Left lobe of liver (tissue), 2 donors: ENCODE measurements around the gene ATL3. TPM values are rescaled to one million over a fixed set of nuclear protein-coding genes. Genes with fewer than 3 reads are reported as not detected.
"Not testable (repeated sequence)": the region's sequence is repeated elsewhere in the genome, so short reads cannot be mapped to it uniquely, and the experiment has no call there.

Experiments used
- ATAC-seq: fragments of 200-7000 bp; cut with Tn5 transposase; one replicate; pipeline ENCODE4 v1.9.1; 2020; ENCODE audit warnings: mild to moderate bottlenecking, moderate library complexity
- DNase-seq: peaks from one replicate; pipeline ENCODE4 v3.0.0-alpha.2; 2020; ENCODE audit warnings: low spot score
- total RNA-seq: library from RNA; stranded (reverse); gene quantifications from one replicate; pipeline ENCODE4 v1.2.1, GENCODE V29; 2021
- donor health status: DM: no; HTN: no; CAD: no; lungs with moderate emphysema.
- donor health status: DM: no; HTN: yes; CAD: no.

The ATL3 gene, protein sequence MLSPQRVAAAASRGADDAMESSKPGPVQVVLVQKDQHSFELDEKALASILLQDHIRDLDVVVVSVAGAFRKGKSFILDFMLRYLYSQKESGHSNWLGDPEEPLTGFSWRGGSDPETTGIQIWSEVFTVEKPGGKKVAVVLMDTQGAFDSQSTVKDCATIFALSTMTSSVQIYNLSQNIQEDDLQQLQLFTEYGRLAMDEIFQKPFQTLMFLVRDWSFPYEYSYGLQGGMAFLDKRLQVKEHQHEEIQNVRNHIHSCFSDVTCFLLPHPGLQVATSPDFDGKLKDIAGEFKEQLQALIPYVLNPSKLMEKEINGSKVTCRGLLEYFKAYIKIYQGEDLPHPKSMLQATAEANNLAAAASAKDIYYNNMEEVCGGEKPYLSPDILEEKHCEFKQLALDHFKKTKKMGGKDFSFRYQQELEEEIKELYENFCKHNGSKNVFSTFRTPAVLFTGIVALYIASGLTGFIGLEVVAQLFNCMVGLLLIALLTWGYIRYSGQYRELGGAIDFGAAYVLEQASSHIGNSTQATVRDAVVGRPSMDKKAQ
- total RNA-seq = 29.8 TPM

DNA sequence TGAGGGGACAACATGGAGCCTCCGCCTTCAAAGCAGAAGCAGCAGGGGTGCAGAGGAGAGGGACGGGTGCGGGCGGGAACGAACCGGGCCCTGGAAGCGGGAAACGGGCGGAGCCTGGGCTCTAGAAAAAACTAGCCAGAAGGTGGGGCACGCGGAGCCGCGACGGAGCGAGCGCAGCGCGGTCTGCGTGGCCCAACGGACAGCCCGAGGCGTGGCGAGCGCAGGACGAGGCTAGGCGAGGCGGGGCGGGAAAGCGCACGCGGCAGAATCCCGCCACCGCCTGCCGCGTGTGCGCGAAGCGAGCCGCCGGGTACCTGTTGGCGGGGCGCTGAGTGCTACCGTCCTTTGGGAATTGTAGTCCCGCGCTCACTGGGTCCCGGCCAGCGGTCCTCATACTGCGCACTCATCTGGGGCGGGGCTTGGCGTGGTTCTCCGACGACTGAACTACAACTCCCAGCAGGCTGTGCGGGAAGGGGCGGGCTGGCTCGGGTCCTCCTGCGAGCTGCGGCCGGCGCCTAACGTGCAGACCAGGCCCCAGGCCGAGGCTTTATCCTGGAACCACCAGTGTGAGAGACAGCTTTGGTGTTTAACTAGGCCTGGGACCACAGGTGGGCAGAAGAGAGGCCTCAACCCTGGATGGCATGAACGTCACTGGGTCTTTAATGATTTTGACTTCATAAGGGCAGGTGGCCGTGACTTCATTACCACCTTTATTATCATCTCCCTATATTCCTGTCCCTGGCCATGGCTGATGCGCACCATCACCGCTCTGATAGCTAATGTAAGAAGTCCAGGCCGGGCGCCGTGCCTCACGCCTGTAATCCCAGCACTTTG is at the start of gene ATL3:
Gene ATL3, minus strand, starts transcription at position 55 of the 834 bp plus-strand sequence. Its CDS starts 41 bp downstream, at position 14.
- ATAC-seq (peak; percentile 91), DNase-seq (peak; percentile 99)

DNA sequence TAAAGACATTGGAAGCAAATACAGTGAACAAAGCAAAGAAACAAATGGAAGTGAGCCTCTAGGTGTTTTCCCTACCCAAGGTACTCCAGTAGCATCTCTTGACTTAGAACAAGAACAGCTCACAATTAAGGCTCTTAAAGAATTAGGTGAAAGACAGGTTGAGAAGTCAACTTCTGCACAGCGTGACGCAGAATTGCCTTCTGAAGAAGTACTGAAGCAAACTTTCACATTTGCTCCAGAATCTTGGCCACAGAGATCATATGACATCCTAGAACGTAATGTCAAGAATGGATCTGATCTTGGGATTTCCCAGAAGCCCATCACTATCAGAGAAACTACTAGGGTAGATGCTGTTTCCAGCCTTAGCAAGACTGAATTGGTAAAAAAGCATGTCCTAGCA is 49.4 kb upstream of the ATL3 start:
- ATAC-seq (no peak), DNase-seq (no peak)

DNA sequence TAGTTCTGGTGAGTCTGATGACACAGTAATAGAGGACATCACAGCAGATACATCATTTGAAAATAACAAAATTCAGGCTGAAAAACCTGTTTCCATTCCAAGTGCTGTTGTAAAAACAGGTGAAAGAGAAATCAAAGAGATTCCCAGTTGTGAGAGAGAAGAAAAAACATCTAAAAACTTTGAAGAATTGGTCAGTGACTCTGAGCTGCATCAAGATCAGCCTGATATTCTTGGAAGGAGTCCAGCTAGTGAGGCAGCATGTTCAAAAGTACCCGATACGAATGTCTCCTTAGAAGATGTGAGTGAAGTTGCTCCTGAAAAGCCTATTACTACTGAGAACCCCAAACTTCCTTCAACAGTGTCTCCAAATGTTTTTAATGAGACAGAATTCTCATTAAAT is 48.8 kb upstream of the ATL3 start:
- DNase-seq (no peak), ATAC-seq (no peak)

- no peak for DNase-seq
- no peak for ATAC-seq
Measured at GRCh38 chr11:63719001-63719400, 47.8 kb upstream of the ATL3 start.

GRCh38 chr11:63716046-63716445 is 44.9 kb upstream of the ATL3 start:
- DNase-seq (no peak), ATAC-seq (no peak)

DNA sequence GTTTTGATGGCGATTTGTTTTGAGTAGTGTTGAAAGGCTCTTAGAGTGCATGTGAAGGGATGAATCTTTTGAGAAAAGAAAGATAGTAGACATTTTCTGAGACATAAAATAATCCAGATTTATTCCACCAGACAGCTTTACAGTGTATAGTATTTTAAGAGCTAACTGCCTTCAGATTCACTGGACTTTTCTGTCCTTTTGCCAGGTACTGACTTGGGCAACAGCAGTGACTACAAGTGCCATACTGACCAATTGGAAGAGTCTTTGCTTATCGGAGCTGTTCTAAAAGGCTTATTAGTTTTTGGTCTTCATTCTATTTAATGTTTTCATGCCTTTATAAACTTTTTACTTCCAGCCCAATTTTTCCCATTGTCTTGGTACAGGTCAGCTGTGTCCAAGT is 42.6 kb upstream of the ATL3 start:
- DNase-seq (no peak), ATAC-seq (peak; percentile 67)

DNA sequence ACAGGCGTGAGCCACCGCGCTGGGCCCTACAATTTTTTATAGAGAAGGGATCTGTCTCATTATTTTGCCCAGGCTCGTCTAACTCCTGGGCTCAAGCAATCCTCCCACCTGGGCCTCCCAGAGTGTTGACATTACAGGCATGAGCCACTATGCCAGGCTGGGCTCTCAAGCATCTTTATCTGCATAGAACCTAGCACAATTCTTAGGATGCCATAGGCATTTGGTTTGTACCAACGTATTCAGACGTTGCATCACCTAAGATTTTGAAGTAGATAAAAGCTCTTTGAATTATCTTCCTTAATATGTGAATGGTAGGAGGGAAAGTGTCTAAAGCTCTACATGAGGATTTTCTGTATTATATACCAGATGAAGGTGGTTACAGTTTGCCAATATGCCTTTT is 40.7 kb upstream of the ATL3 start:
- DNase-seq = no peak

GRCh38 chr11:63710476-63711217 is 39.5 kb upstream of the ATL3 start:
- DNase-seq (no peak), ATAC-seq (peak; percentile 16)

More for the DNA sequence above, 40.7 kb upstream of the ATL3 start:
- no peak for ATAC-seq

DNA sequence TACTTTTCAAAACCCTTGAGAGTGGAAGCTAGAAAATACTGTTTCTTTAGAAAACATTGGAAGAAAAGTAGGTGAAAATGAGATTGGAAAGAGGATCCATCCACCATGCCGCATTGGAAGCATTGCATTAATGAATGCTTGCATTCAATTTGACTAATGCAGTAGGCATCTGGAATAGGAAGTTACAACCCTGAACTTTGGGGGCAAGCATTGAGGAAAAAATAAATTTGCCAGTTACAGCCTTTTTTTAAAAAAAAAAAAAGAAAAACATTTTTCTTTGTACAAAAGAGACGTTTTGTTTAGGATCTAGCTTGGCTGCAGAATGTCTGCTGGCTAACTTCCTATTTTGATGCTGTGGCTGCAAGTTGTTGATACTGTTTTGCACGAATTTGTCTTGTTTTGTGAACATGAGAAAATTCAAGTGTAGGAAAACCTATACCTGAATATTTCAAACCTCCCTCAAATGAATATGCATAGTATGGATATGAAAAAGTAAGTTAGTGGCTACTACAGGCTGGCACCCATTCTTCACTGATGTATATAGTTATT is 38.2 kb upstream of the ATL3 start:
- DNase-seq (no peak), ATAC-seq (no peak)

DNA sequence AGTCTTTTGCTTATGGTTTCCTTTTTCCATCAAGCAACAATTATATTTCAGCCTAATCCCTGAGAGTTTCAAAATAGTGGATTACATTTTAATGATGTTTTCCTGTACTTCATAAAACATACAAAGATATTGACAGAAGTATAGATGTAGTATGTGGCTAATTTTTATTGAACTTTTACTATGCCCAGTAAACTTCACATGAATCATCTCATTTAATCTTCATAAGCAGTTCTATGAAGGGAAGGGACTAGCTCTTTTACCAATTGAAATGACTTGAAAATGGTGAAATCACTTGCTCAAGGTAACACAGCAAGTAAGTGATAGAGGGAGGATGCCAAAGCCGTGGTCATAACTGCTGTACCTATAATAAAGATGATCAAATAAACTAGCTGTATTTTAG is 37.6 kb upstream of the ATL3 start:
- no peak for ATAC-seq

GRCh38 chr11:63705526-63705925 is 34.4 kb upstream of the ATL3 start:
- ATAC-seq (no peak), DNase-seq (no peak)

More for the DNA sequence above, 37.6 kb upstream of the ATL3 start:
- DNase-seq = no peak

GRCh38 chr11:63699896-63700295 is 28.7 kb upstream of the ATL3 start:
- no peak for ATAC-seq
- DNase-seq = no peak

- DNase-seq = no peak
- ATAC-seq = peak; percentile 29
Measured at GRCh38 chr11:63698976-63699733, 28.0 kb upstream of the ATL3 start.

DNA sequence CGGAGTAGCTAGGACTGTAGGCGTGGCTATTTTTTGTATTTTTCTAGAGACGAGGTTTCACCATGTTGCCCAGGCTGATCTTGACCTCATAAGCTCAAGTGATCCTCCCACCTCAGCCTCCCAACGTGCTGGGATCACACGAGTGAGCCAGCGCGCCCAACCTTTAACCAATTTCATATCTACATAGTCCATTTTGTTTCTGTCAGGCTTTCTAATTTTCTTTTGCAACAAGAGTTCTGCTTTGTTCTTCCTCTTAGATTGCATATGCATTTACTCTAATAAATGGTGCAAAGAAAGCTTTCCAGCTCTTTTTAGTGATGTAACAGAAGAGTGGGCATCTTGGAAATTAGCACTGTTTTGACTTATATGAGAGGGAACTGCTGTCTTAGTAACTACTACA is 23.4 kb upstream of the ATL3 start:
- ATAC-seq = no peak

GRCh38 chr11:63687845-63688244 is 16.7 kb upstream of the ATL3 start:
- ATAC-seq (no peak), DNase-seq (no peak)

More for the DNA sequence above, 23.4 kb upstream of the ATL3 start:
- DNase-seq = no peak

DNA sequence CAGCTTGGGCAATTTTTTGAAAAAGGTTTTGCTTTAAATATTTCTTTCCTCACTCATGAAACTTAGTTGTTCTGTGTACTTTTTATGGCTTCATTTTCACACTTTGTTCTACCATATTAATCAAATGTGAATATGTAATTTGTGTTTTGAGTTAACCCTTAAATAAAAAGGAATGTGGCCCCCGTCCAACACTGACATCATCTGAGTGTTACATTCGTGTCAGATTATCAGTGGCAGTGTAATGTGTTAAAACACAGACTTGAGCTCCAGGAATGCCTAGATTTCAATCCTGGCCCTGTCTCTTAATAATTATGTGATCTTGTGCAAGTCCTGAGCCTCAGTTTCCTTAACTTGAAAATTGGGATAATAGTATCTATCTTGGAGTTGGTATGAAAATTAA is 15.8 kb upstream of the ATL3 start:
- ATAC-seq (no peak), DNase-seq (no peak)

DNA sequence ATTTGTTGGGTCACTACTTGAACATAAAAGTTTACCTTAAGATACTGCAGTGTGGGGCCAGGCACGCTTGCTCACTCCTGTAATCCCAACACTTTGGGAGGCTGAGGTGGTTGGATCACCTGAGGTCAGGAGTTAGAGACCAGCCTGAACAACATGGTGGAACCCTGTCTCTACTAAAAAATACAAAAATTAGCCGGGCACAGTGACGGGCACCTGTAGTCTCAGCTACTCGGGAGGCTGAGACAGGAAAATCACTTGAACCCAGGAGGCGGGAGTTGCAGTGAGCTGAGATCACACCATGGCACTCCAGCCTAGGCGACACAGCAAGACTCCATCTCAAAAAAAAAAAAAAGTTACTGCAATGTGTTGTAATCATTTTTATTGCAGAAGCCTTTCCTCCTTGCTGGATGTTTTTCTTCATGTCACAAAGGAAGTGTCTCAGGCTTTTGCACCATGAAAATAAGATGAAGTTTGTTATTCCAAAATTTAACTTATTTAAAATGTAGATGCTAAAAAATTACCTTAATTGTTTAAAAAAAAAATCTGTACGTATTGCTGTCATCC is 14.1 kb upstream of the ATL3 start:
- ATAC-seq, DNase-seq: not testable (repeated sequence)

DNA sequence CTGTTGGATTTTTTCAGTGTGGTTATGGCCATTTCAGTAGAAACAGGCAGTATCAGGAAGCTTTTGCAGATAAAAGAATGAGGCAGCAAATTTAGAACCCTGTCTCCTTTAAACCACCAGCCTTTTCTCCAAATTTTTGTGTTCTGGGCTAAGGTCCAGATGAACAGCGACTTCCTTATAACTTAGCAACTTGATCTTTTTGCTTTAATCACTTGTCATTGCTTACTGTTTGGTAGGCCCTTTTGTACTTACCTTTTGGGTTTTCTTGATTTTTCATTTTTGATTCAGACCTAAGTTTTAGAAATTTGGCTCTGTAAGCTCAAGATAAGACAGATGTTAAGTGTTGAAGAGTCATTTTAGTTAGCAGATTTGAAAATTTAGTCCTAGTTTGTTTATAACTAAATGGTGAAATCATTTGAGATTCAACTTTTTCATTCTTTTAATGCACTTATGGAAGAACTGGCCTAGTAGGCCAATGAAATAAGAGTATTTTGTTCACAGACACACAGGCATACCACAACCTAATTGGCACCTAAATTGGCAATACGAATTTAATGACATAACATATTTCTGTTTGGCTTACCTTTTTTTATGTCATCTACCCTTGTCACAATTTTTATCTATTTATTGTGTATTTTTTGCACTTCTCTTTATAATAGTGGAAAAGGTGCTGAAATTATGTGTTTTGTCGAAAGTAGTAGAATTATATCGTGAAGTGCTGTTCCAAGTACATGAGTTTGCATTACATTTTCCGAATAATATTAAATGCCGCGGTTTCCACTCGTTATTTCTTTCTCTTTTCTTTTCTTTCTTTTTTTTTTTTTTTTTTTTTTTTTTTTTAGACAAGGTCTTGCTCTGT is 12.2 kb upstream of the ATL3 start:
- ATAC-seq = no peak
- DNase-seq = no peak
